HFF-Myc (cell line): ENCODE results near the gene PCDHGB4.

Experiments used
- DNase-seq: peaks from one replicate; pipeline ENCODE4 v3.0.0-alpha.2; 2011; ENCODE audit warnings: low read depth; ENCODE audit errors: extremely low read depth
- H3K4me3 ChIP-seq: replicated peaks from 2 replicates; pipeline ENCODE4 v1.5.1; 2011; ENCODE audit warnings: low read depth, mild to moderate bottlenecking, control low read depth, low read length
- CTCF ChIP-seq: IDR thresholded peaks from 2 replicates; pipeline ENCODE4 v1.5.1; 2012; ENCODE audit warnings: mild to moderate bottlenecking, low read depth, low read length, control low read depth; ENCODE audit errors: missing control alignments

Gene PCDHGB4

GRCh38 chr5:141356950-141357349 is 30.5 kb upstream of the PCDHGB4 start:
- TF ChIP-seq CTCF, result no peak
- no peak overlapping the region for H3K4me3 ChIP-seq
- no peak for DNase-seq

GRCh38 chr5:141359790-141360426 is 27.6 kb upstream of the PCDHGB4 start, which contains the start of gene PCDHGB2:
TSS of gene PCDHGB2 (plus strand) at chr5:141359994. CDS start at chr5:141360136, 142 bp downstream.
- TF ChIP-seq CTCF, result peak; percentile 39
- no peak for DNase-seq
- H3K4me3 ChIP-seq, result peak within 1 kb of the TSS; percentile 27

- H3K4me3 ChIP-seq, result no peak overlapping the region
- TF ChIP-seq CTCF, result no peak
- DNase-seq, result no peak
These were observed 26.8 kb upstream of the PCDHGB4 start for GRCh38 chr5:141360685-141361084.

GRCh38 chr5:141362719-141363118 is 24.8 kb upstream of the PCDHGB4 start:
- no peak for TF ChIP-seq CTCF
- no peak for DNase-seq
- H3K4me3 ChIP-seq, result no peak overlapping the region

- no peak for TF ChIP-seq CTCF
- H3K4me3 ChIP-seq, result no peak within 1 kb of the TSS
- no peak for DNase-seq
These were observed 23.4 kb upstream of the PCDHGB4 start, which contains the start of gene PCDHGA5 for GRCh38 chr5:141363952-141364660. TSS of gene PCDHGA5 (plus strand) at chr5:141364162. CDS start at chr5:141364331, 169 bp downstream.

- H3K4me3 ChIP-seq, result no peak overlapping the region
- TF ChIP-seq CTCF, result no peak
- DNase-seq, result no peak
These were observed 21.2 kb upstream of the PCDHGB4 start for GRCh38 chr5:141366016-141366896.
